MM.1S (cell line): ENCODE results near the gene AMZ2.
"Not testable (repeated sequence)": the region's sequence is repeated elsewhere in the genome, so short reads cannot be mapped to it uniquely, and the experiment has no call there.

Source experiments
- DNase-seq: peaks from one replicate; pipeline ENCODE4 v3.0.0-alpha.2; 2015
- H2AFZ ChIP-seq: fragments of 300-600 bp; sonication (generic); 2 replicates; pipeline ENCODE4 v1.6.0; 2016; ENCODE audit warnings: antibody characterized with exemption, low read length
- H3F3A ChIP-seq: fragments of 300-600 bp; sonication (generic); 2 replicates; pipeline ENCODE4 v1.6.1; 2016; ENCODE audit warnings: mild to moderate bottlenecking, antibody characterized with exemption, low read length, moderate library complexity, mixed read lengths; ENCODE audit not compliant: insufficient read depth
- H3K27ac ChIP-seq: fragments of 300-600 bp; sonication (generic); 2 replicates; pipeline ENCODE4 v1.5.1; 2016; ENCODE audit warnings: mild to moderate bottlenecking, low read length
- H3K27me3 ChIP-seq: fragments of 300-600 bp; sonication (generic); replicated peaks from 2 replicates; pipeline ENCODE4 v1.6.0; 2016; ENCODE audit warnings: low read length; ENCODE audit not compliant: insufficient read depth
- H3K36me3 ChIP-seq: fragments of 300-600 bp; sonication (generic); replicated peaks from 2 replicates; pipeline ENCODE4 v1.6.1; 2016; ENCODE audit warnings: mild to moderate bottlenecking, low read length, mixed read lengths; ENCODE audit not compliant: insufficient read depth
- H3K4me1 ChIP-seq: fragments of 300-600 bp; sonication (generic); 2 replicates; pipeline ENCODE4 v1.6.1; 2016; ENCODE audit warnings: low read length, mixed read lengths
- H3K4me2 ChIP-seq: fragments of 300-600 bp; sonication (generic); 2 replicates; pipeline ENCODE4 v1.6.0; 2016; ENCODE audit warnings: low read depth, low read length
- H3K4me3 ChIP-seq: fragments of 300-600 bp; sonication (generic); 2 replicates; pipeline ENCODE4 v1.5.1; 2016; ENCODE audit warnings: low read length, mixed read lengths
- H3K79me2 ChIP-seq: fragments of 300-600 bp; sonication (generic); 2 replicates; pipeline ENCODE4 v1.6.1; 2016; ENCODE audit warnings: mixed run types, low read length, mixed read lengths
- H3K9ac ChIP-seq: fragments of 300-600 bp; sonication (generic); 2 replicates; pipeline ENCODE4 v1.6.1; 2016; ENCODE audit warnings: low read length, mixed read lengths
- H3K9me2 ChIP-seq: fragments of 300-600 bp; sonication (generic); replicated peaks from 2 replicates; pipeline ENCODE4 v1.6.1; 2016; ENCODE audit warnings: mild to moderate bottlenecking, low read length, mixed read lengths; ENCODE audit not compliant: insufficient read depth
- H3K9me3 ChIP-seq: fragments of 300-600 bp; sonication (generic); replicated peaks from 2 replicates; pipeline ENCODE4 v1.6.1; 2016; ENCODE audit warnings: mild to moderate bottlenecking, low read length, mixed read lengths; ENCODE audit not compliant: insufficient read depth
- H4K20me1 ChIP-seq: fragments of 300-600 bp; sonication (generic); 2 replicates; pipeline ENCODE4 v1.6.1; 2016; ENCODE audit warnings: mild to moderate bottlenecking, low read length, moderate library complexity, mixed read lengths; ENCODE audit not compliant: insufficient read depth
- CTCF ChIP-seq: fragments of 300-600 bp; sonication (generic); IDR thresholded peaks from 2 replicates; pipeline ENCODE4 v1.5.1; 2016; ENCODE audit warnings: antibody characterized with exemption, low read length, mixed read lengths
- EZH2 ChIP-seq: fragments of 300-600 bp; sonication (generic); optimal IDR thresholded peaks from 2 replicates; pipeline ENCODE3; 2017; ENCODE audit warnings: low read depth, mild to moderate bottlenecking, antibody characterized with exemption, low read length, mixed read lengths
- EZH2phosphoT487 ChIP-seq: fragments of 300-600 bp; sonication (generic); IDR thresholded peaks from 2 replicates; pipeline ENCODE4 v1.6.1; 2018; ENCODE audit warnings: antibody characterized with exemption, low read length

Gene AMZ2

DNA sequence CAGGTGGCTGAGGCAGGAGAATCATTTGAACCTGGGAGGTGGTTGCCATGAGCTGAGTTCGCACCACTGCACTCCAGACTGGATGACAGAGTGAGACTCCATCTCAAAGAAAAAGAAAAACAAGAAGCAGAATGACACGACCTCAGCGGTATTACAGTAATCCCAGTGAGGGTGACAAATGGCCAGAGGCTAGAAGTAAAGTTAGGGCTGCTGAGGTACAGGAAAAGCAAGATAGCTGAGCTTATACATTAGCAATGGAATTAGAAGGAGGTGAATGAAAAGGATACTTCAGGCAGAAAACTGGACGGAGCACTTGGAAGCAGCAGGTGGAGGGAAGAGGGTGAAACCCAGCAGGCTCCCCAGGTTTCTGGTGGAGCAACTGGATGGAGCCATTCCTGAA lies 26.1 kb upstream of the AMZ2 start:
- Histone ChIP-seq H3K9ac (no peak overlapping the region), H3K27ac (no peak overlapping the region), H3K36me3 (no peaks in the 10 kb centered on the region), H3K9me3 (no peaks in the 10 kb centered on the region), H3K79me2 (no peaks in the 10 kb centered on the region), H3K4me2 (no peak overlapping the region), H3K27me3 (no peaks in the 10 kb centered on the region), H2AFZ (no peak overlapping the region), H3F3A (no peaks in the 10 kb centered on the region), H3K4me3 (no peak overlapping the region), H4K20me1 (no peaks in the 10 kb centered on the region), H3K4me1 (no peaks in the 10 kb centered on the region), H3K9me2 (no peaks in the 10 kb centered on the region)
- no peak for DNase-seq
- TF ChIP-seq EZH2phosphoT487 (no peak), CTCF (no peak), EZH2 (no peak)

DNA sequence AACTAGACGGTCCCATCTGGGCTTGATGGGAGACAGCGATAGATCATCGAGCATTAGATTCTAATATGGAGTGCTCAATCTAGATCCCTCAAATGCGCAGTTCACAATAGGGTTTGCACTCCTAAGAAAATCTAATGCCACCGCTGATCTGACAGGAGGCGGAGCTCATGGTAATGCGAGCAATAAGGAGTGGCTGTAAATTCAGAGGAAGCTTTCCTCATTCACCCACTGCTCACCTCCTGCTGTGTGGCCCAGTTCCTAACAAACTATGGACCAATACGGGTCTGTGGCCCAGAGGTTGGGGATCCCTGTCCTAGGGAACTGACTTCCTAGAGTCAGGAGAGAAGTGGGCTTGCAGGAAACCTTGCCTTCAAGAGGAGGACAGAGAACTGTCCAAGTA lies 25.2 kb upstream of the AMZ2 start:
- Histone ChIP-seq H3K4me1 (no peaks in the 10 kb centered on the region), H3K4me2 (no peak overlapping the region), H3K27me3 (no peaks in the 10 kb centered on the region), H3K4me3 (no peak overlapping the region), H3F3A (no peaks in the 10 kb centered on the region), H3K79me2 (no peaks in the 10 kb centered on the region), H3K27ac (no peak overlapping the region), H4K20me1 (no peaks in the 10 kb centered on the region), H3K9ac (no peak overlapping the region), H2AFZ (no peak overlapping the region), H3K9me2 (no peaks in the 10 kb centered on the region), H3K9me3 (no peaks in the 10 kb centered on the region), H3K36me3 (no peaks in the 10 kb centered on the region)
- DNase-seq: no peak
- TF ChIP-seq EZH2: no peak
- TF ChIP-seq CTCF: no peak

GRCh38 chr17:68225055-68225454 lies 22.8 kb upstream of the AMZ2 start:
- H3K4me3 ChIP-seq, DNase-seq, H4K20me1 ChIP-seq, H3K9me2 ChIP-seq, H3K27ac ChIP-seq, H3F3A ChIP-seq, H3K4me2 ChIP-seq, H3K4me1 ChIP-seq, H2AFZ ChIP-seq, H3K79me2 ChIP-seq, H3K27me3 ChIP-seq, H3K9ac ChIP-seq, H3K9me3 ChIP-seq, H3K36me3 ChIP-seq: not testable (repeated sequence)

DNA sequence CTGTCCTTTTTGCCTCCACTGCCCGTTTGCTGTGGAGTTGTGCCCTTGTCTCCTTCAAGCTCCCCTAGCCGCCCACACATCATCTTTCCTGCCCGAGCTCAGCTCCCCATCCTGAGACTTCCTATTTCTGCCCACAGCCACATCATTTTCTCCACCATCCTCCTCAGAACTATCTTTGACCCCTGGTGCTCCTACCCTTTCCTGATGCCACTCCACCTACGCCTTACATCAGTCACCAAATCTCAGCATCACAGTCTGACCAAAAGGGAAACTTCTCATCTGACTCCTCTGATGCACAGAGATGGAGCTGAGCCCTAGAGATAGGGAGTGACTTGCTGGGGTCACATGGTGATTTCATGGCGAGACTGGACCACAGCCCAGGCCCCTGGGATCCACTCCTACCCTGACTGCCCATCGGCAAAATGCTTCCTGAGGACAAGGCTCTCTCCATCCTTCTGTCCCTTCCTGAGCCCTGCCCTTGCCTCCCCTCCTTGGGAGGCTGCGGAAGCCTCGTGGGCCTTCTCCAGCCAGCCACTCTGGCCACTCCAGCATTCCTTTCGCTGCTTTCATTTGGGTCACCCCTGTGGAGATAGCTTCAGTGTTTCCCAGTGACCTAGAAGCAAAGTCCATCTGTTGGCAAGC lies 19.7 kb upstream of the AMZ2 start:
- H3K9me3 ChIP-seq, H3K27ac ChIP-seq, H3K4me1 ChIP-seq, H3K36me3 ChIP-seq, H3K79me2 ChIP-seq, H3K9me2 ChIP-seq, H4K20me1 ChIP-seq, H3K4me3 ChIP-seq, H3F3A ChIP-seq, DNase-seq, H3K27me3 ChIP-seq, H2AFZ ChIP-seq, H3K9ac ChIP-seq, H3K4me2 ChIP-seq: not testable (repeated sequence)
